GM12878 (cell line): ENCODE results near the gene CMTM1. TPM values are rescaled to one million over a fixed set of nuclear protein-coding genes. Genes with fewer than 3 reads are reported as not detected.

Experiments
- ATAC-seq: fragments of 200-7000 bp; cut with Tn5 transposase; 3 replicates; pipeline ENCODE4 v1.9.1; 2020; ENCODE audit warnings: mild to moderate bottlenecking, moderate library complexity
- BruUV-seq: library from RNA; stranded (reverse); fragments of 400-500 nt; replicated peaks from 2 replicates; lab custom pipeline; 2021; lab: Mats Ljungman, UMichigan
- CTCF ChIA-PET: fragments of 300-600 bp; sonication (Branson Sonifier 250); formaldehyde crosslinking; extraction: SDS; loops from one replicate; lab custom pipeline; 2021; ENCODE audit warnings: inconsistent platforms; lab: Yijun Ruan, JAX
- POLR2A ChIA-PET: fragments of 350-600 bp; formaldehyde crosslinking; extraction: SDS; loops from one replicate; lab custom pipeline; 2021; ENCODE audit warnings: inconsistent platforms; lab: Charles Lee
- RAD21 ChIA-PET: fragments of 300-600 bp; sonication (Branson Sonifier 250); formaldehyde crosslinking; loops from one replicate; lab custom pipeline; 2023; ENCODE audit warnings: antibody characterized with exemption; ENCODE audit not compliant: unreplicated experiment; lab: Charles Lee
- SMC1A ChIA-PET: fragments of 300-600 bp; sonication (Branson Sonifier 250); formaldehyde crosslinking; loops from one replicate; lab custom pipeline; 2023; ENCODE audit not compliant: unreplicated experiment, uncharacterized antibody; lab: Charles Lee
- DNase-seq: peaks from one replicate; pipeline ENCODE4 v3.0.0-alpha.2; 2011; ENCODE audit warnings: low read depth, low spot score
- FAIRE-seq: peaks from 3 replicates; lab custom pipeline; 2011; peaks lifted over from hg19 to GRCh38; lab: Jason Lieb, UNC
- H2AFZ ChIP-seq: 2 replicates; pipeline ENCODE4 v1.6.0; 2011; ENCODE audit warnings: low read depth, low read length, control low read depth; ENCODE audit not compliant: control insufficient read depth
- H3K27ac ChIP-seq: 2 replicates; pipeline ENCODE4 v1.5.1; 2011; ENCODE audit warnings: control low read depth; ENCODE audit not compliant: control insufficient read depth, insufficient read depth
- H3K27me3 ChIP-seq, 2 experiments: replicated peaks in 1 of 2; 2 replicates each; pipeline versions ENCODE4 v1.6.0 to v1.6.1; 2011; ENCODE audit warnings: low read length in 1 of 2; ENCODE audit not compliant: control insufficient read depth in 2 of 2, insufficient read depth in 2 of 2
- H3K36me3 ChIP-seq, 2 experiments: 2 replicates each; pipeline ENCODE4 v1.5.1; 2011; ENCODE audit warnings: low read length in 1 of 2; ENCODE audit not compliant: control insufficient read depth in 2 of 2, insufficient read depth in 2 of 2
- H3K4me1 ChIP-seq: 2 replicates; pipeline ENCODE4 v1.6.1; 2011; ENCODE audit warnings: mild to moderate bottlenecking, low read length, moderate library complexity, mixed read lengths; ENCODE audit not compliant: control insufficient read depth, insufficient read depth
- H3K4me2 ChIP-seq: 2 replicates; pipeline ENCODE4 v1.6.0; 2011; ENCODE audit warnings: control low read depth; ENCODE audit not compliant: control insufficient read depth, insufficient read depth
- H3K4me3 ChIP-seq: fragments of 200-600 bp; sonication (generic); 2 replicates; pipeline ENCODE4 v1.5.1; 2016
- H3K79me2 ChIP-seq: 2 replicates; pipeline ENCODE4 v1.6.0; 2011; ENCODE audit warnings: low read length; ENCODE audit not compliant: control insufficient read depth, insufficient read depth
- H3K9ac ChIP-seq: 2 replicates; pipeline ENCODE4 v1.8.0; 2011; ENCODE audit warnings: low read length, control low read depth, mixed read lengths; ENCODE audit not compliant: control insufficient read depth, insufficient read depth
- H3K9me3 ChIP-seq: replicated peaks from 3 replicates; pipeline ENCODE4 v1.5.1; 2011; ENCODE audit warnings: mild to moderate bottlenecking, low read length; ENCODE audit not compliant: control insufficient read depth, insufficient read depth
- H4K20me1 ChIP-seq: 2 replicates; pipeline ENCODE4 v1.6.0; 2011; ENCODE audit not compliant: control insufficient read depth, insufficient read depth
- ATF7 ChIP-seq: fragments of 450-650 bp; IDR thresholded peaks from 2 replicates; pipeline ENCODE4 v1.6.1; 2016; ENCODE audit warnings: low read depth, mild to moderate bottlenecking
- BACH1 ChIP-seq: fragments of 450-650 bp; IDR thresholded peaks from 2 replicates; pipeline ENCODE4 v1.6.1; 2017; ENCODE audit warnings: mild to moderate bottlenecking, borderline replicate concordance
- CREM ChIP-seq: IDR thresholded peaks from 2 replicates; pipeline ENCODE4 v1.6.1; 2014; ENCODE audit warnings: antibody characterized with exemption, low read depth
- IRF4 ChIP-seq: IDR thresholded peaks from 2 replicates; pipeline ENCODE4 v1.6.1; 2011; ENCODE audit warnings: low read depth, low read length
- LARP7 ChIP-seq: fragments of 450-650 bp; IDR thresholded peaks from 2 replicates; pipeline ENCODE4 v1.6.1; 2017; ENCODE audit warnings: mild to moderate bottlenecking
- NKRF ChIP-seq: fragments of 450-650 bp; conservative IDR thresholded peaks from 2 replicates; pipeline ENCODE4 v1.6.1; 2017; ENCODE audit warnings: mild to moderate bottlenecking, moderate library complexity
- POLR2AphosphoS2 ChIP-seq: IDR thresholded peaks from 2 replicates; pipeline ENCODE4 v1.6.1; 2011; ENCODE audit warnings: low read depth, mild to moderate bottlenecking, low read length, improper control_type of control experiment, moderate library complexity
- ZBTB11 ChIP-seq: fragments of 450-650 bp; formaldehyde crosslinking; IDR thresholded peaks from 2 replicates; pipeline ENCODE4 v1.5.0; 2022; ENCODE audit warnings: mild to moderate bottlenecking, missing genetic modification characterization
- ZBTB40 ChIP-seq: fragments of 450-650 bp; IDR thresholded peaks from 2 replicates; pipeline ENCODE4 v1.6.1; 2016; ENCODE audit warnings: mild to moderate bottlenecking, moderate library complexity, borderline replicate concordance
- WGBS: methylation state at CpG from one replicate; pipeline ENCODE4 v1.1.6; 2016; ENCODE audit warnings: low lambda C conversion rate; ENCODE audit not compliant: insufficient replicate concordance, insufficient coverage; ENCODE audit errors: missing lambda C conversion rate; 5-methylcytosine and 5-hydroxymethylcytosine counted together
- in situ Hi-C: fragments of 300-500 bp; cut with MboI; formaldehyde crosslinking; loops from 9 replicates; pipeline ENCODE4 v1.14.3; 2018; ENCODE audit warnings: mixed read lengths
- intact Hi-C: fragments of 100-400 bp; cut with micrococcal nuclease; formaldehyde crosslinking; loops from one replicate; pipeline ENCODE4 v1.14.2; 2022; ENCODE audit not compliant: unreplicated experiment
- polyA plus RNA-seq, 11 experiments: library from polyadenylated mRNA; depleted of rRNA in 4 of 11; unstranded in 6 of 11; stranded (reverse) in 5 of 11; fragments of >200 nt; fragmentation: Nextera tagmentation in 4 of 11; fragmentation: Illumina TruSeq in 1 of 11; extraction: Ambion mirVana in 4 of 11; extraction: Trizol in 1 of 11; gene quantifications; 1 replicate in 1 of 11; 2 replicates in 10 of 11; pipeline versions ENCODE4 v1.2.1 to v1.2.3, GENCODE V29; 2011 to 2016; ENCODE audit warnings: inconsistent platforms in 2 of 11, missing spikeins in 2 of 11, low read depth in 1 of 11
- total RNA-seq, 4 experiments: library from RNA; depleted of rRNA in 3 of 4; stranded (reverse); fragments of >200 nt in 3 of 4; fragmentation: Illumina TruSeq in 1 of 4; extraction: Trizol in 1 of 4; gene quantifications; 2 replicates each; pipeline versions ENCODE4 v1.2.1 to v1.2.3, GENCODE V29; 2013 to 2021

CMTM1 gene
- total and polyA plus RNA-seq, 10 of the 15 experiments (the other 5 are each of a cell fraction or from before 2014, with no cell fraction given) = 0.09 to 3.0 (median 1.4) TPM; not detected in 2

GRCh38 chr16:66588981-66589713, 22.9 kb downstream of the CMTM1 start:
- H3K9me3 ChIP-seq = no peaks in the 10 kb centered on the region; the same call in 2 of the 3 replicates
- in situ Hi-C loops (loop anchor here (5.0 kb wide), 1 partner anchor 182 kb away; no protein-coding TSS in a partner anchor), intact Hi-C loops (loop anchor here (1.0 kb wide), 2 partner anchors 111 to 183 kb away; no protein-coding TSS in a partner anchor)
- SMC1A ChIA-PET = interaction anchor here (0.5 to 2.6 kb wide), 15 partner anchors 9 to 232 kb away, joined by 3 to 30 read pairs (median 5); no protein-coding TSS in a partner anchor
- no peaks in the 10 kb centered on the region for H3K79me2 ChIP-seq
- BruUV-seq = no TSS peak
- CTCF ChIA-PET = interaction anchor here (0.7 to 3.1 kb wide), 29 partner anchors 8 to 244 kb away, joined by 3 to 61 read pairs (median 7); partner anchors contain the start of genes CKLF and CMTM3
- H3K27ac ChIP-seq = no peak overlapping the region
- no peaks in the 10 kb centered on the region for H3K36me3 ChIP-seq
- POLR2A ChIA-PET = interaction anchor here (2.0 kb wide), 1 partner anchor 15 kb away, joined by 4 read pairs; no protein-coding TSS in a partner anchor
- DNase-seq = no peak
- no peak for FAIRE-seq
- RAD21 ChIA-PET = interaction anchor here (0.6 to 3.1 kb wide), 22 partner anchors 12 to 231 kb away, joined by 3 to 51 read pairs (median 5); partner anchors contain the start of genes CKLF and CMTM3
- 80% methylated on average over 8 of the region's 8 CpGs for WGBS
- ATAC-seq = peak; percentile 98
- no peaks in the 10 kb centered on the region; the same call in 1 of the 2 replicates for H3K4me1 ChIP-seq
- H3K4me3 ChIP-seq = no peak overlapping the region
- H3K4me2 ChIP-seq = no peak overlapping the region
- H4K20me1 ChIP-seq = no peaks in the 10 kb centered on the region
- H3K9ac ChIP-seq = no peak overlapping the region
- peaks cover 0 to 4% of the 10 kb centered on the region in 2 experiments; a peak in 1 of 4 replicates for H3K27me3 ChIP-seq
- H2AFZ ChIP-seq = no peak overlapping the region
- TF ChIP-seq BACH1 (no peak), ATF7 (no peak), CREM (no peak), IRF4 (no peak), ZBTB40 (no peak), ZBTB11 (CRISPR knock-in tag) (no peak), NKRF (no peak), LARP7 (0 out of 2 replicates have a peak, but pooled peaks have one; percentile 30), POLR2AphosphoS2 (no peak)
